GM19324 (cell line): ENCODE data around the gene PFKP.
A peak's percentile ranks its signal among the peaks of the same experiment; 100 is the strongest.
"Not testable (repeated sequence)": the region's sequence is repeated elsewhere in the genome, so short reads cannot be mapped to it uniquely, and the experiment has no call there.

Experiments
- ATAC-seq: cut with Tn5 transposase; IDR thresholded peaks from one replicate; pipeline ENCODE4 v1.9.1; 2021; ENCODE audit warnings: mild to moderate bottlenecking, moderate library complexity; ENCODE audit not compliant: unreplicated experiment, low FRiP score

PFKP gene

GRCh38 chr10:3046981-3047547, 20.3 kb upstream of the PFKP start:
- no peak for ATAC-seq

- no peak for ATAC-seq
Measured at GRCh38 chr10:3047596-3047995, 19.8 kb upstream of the PFKP start.

- ATAC-seq = no peak
Measured at GRCh38 chr10:3048119-3049019, 19.0 kb upstream of the PFKP start.

GRCh38 chr10:3051692-3052091, 15.7 kb upstream of the PFKP start:
- ATAC-seq = no peak

- no peak for ATAC-seq
Measured at GRCh38 chr10:3053155-3053554, 14.2 kb upstream of the PFKP start.

GRCh38 chr10:3054183-3054850, 13.0 kb upstream of the PFKP start:
- ATAC-seq = no peak

GRCh38 chr10:3054851-3055199, 12.5 kb upstream of the PFKP start:
- ATAC-seq = no peak

GRCh38 chr10:3056280-3057037, 10.9 kb upstream of the PFKP start:
- no peak for ATAC-seq

- no peak for ATAC-seq
Measured at GRCh38 chr10:3057946-3058345, 9.4 kb upstream of the PFKP start.

- no peak for ATAC-seq
Measured at GRCh38 chr10:3059974-3060373, 7.4 kb upstream of the PFKP start.

GRCh38 chr10:3060481-3060889, 6.9 kb upstream of the PFKP start:
- no peak for ATAC-seq

- not testable (repeated sequence) for ATAC-seq
Measured at GRCh38 chr10:3061323-3061898, 5.9 kb upstream of the PFKP start.

GRCh38 chr10:3062502-3063186, 4.7 kb upstream of the PFKP start:
- ATAC-seq = no peak

GRCh38 chr10:3064423-3064822, 2.9 kb upstream of the PFKP start:
- no peak for ATAC-seq

- ATAC-seq = no peak
Measured at GRCh38 chr10:3065622-3066021, 1.7 kb upstream of the PFKP start.

- no peak for ATAC-seq
Measured at GRCh38 chr10:3066317-3067117, 831 bp upstream of the PFKP start.

GRCh38 chr10:3067859-3068179, 471 bp downstream of the PFKP start:
- peak; percentile 1 for ATAC-seq

GRCh38 chr10:3068201-3068967, 1.0 kb downstream of the PFKP start:
- ATAC-seq = peak; percentile 41
